Astrocyte of the spinal cord (primary cell): ENCODE measurements around the gene DDX51.
A peak's percentile ranks its signal among the peaks of the same experiment; 100 is the strongest.
"Not testable (repeated sequence)": the region's sequence is repeated elsewhere in the genome, so short reads cannot be mapped to it uniquely, and the experiment has no call there.

Experiments used
- DNase-seq: peaks from one replicate; pipeline ENCODE4 v3.0.0; 2011; ENCODE audit warnings: low read depth, low spot score
- H3K4me3 ChIP-seq: 2 replicates; pipeline ENCODE4 v1.5.1; 2011; ENCODE audit warnings: low read depth, mild to moderate bottlenecking, low read length, moderate library complexity
- CTCF ChIP-seq: IDR thresholded peaks from 2 replicates; pipeline ENCODE4 v1.5.1; 2012; ENCODE audit warnings: low read depth, mild to moderate bottlenecking, low read length, inconsistent platforms
- in situ Hi-C: cut with HindIII; loops from 2 replicates; pipeline ENCODE4 v1.10.0; 2017; ENCODE audit warnings: low sequenced_read_pairs

The DDX51 gene

GRCh38 chr12:132153501-132154340 lies 9.6 kb upstream of the DDX51 start:
- in situ Hi-C loops, result no loop called here
- no peak overlapping the region for H3K4me3 ChIP-seq
- DNase-seq, result peak; percentile 75
- TF ChIP-seq CTCF, result peak; percentile 93

GRCh38 chr12:132152953-132153352 lies 8.8 kb upstream of the DDX51 start:
- TF ChIP-seq CTCF, result no peak
- H3K4me3 ChIP-seq, result no peak overlapping the region
- DNase-seq, result no peak
- in situ Hi-C loops, result no loop called here

- TF ChIP-seq CTCF, result no peak
- DNase-seq, result no peak
- in situ Hi-C loops, result no loop called here
- H3K4me3 ChIP-seq, result no peak overlapping the region
Observed at GRCh38 chr12:132152411-132152821, 8.3 kb upstream of the DDX51 start.

- H3K4me3 ChIP-seq, result no peak overlapping the region
- no peak for TF ChIP-seq CTCF
- in situ Hi-C loops, result no loop called here
- no peak for DNase-seq
Observed at GRCh38 chr12:132151766-132152410, 7.8 kb upstream of the DDX51 start.

- no peak overlapping the region for H3K4me3 ChIP-seq
- no peak for TF ChIP-seq CTCF
- DNase-seq, result no peak
- in situ Hi-C loops, result no loop called here
Observed at GRCh38 chr12:132151145-132151765, 7.1 kb upstream of the DDX51 start.

- H3K4me3 ChIP-seq, result no peak overlapping the region
- no peak for TF ChIP-seq CTCF
- in situ Hi-C loops, result no loop called here
- no peak for DNase-seq
Observed at GRCh38 chr12:132150780-132151144, 6.6 kb upstream of the DDX51 start.

- in situ Hi-C loops, H3K4me3 ChIP-seq, DNase-seq: not testable (repeated sequence)
Observed at GRCh38 chr12:132149526-132149925, 5.4 kb upstream of the DDX51 start.
